IMR-90 (cell line): ENCODE results near the gene SLCO2B1.

Experiments
- NFE2L2 ChIP-seq: fragments of 150-350 bp; IDR thresholded peaks from 2 replicates; pipeline ENCODE4 v1.6.1; 2016; ENCODE audit warnings: low read depth, mild to moderate bottlenecking, low read length
- SMC3 ChIP-seq: fragments of 150-350 bp; IDR thresholded peaks from 2 replicates; pipeline ENCODE4 v1.6.1; 2016; ENCODE audit warnings: low read depth, mild to moderate bottlenecking, antibody characterized with exemption, low read length, moderate library complexity
- TF ChIP-seq, protein P1 (sequence below): conservative IDR thresholded peaks from 2 replicates; pipeline ENCODE4 v1.5.1; 2012; ENCODE audit warnings: mild to moderate bottlenecking, low read depth, low read length, improper control_type of control experiment
- TF ChIP-seq, protein P2 (sequence below): fragments of 150-350 bp; IDR thresholded peaks from 2 replicates; pipeline ENCODE4 v1.6.1; 2017; ENCODE audit warnings: mild to moderate bottlenecking, antibody characterized with exemption, low read length, low read depth

DNA sequence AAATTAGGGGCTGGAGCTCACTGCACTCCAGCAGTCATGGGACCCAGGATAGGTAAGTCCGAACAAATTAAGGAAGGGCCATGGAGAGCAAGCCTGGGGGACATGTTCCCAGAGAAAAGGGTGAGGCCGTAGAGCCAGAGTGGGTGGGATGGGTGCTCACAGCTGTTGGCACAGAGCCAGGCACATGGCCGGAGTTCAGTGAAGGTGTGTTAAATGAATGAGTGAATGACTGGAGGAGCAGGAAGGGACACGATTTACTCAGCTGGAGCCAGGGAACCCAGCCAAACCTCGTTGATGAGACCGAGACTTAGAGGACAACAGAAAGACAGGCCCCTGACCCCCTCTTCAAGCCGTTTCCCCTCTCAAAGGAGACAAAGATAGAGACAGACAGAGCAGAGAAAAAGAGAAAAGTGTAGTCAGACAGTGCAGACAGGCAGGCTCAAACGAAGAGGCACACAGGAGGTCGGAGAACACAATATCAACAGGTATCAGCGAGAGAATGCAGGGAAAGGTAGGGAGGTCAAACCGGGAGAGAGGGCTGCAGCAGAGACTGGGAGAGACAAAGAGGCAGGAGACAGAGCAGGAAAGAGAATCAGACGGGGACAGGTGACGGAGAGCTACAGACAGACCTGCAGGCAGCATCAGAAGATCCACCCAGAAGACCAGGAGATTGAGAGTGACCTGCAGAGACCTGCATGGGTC, 590 bp downstream of the SLCO2B1 start:
- TF ChIP-seq, protein P1, sequence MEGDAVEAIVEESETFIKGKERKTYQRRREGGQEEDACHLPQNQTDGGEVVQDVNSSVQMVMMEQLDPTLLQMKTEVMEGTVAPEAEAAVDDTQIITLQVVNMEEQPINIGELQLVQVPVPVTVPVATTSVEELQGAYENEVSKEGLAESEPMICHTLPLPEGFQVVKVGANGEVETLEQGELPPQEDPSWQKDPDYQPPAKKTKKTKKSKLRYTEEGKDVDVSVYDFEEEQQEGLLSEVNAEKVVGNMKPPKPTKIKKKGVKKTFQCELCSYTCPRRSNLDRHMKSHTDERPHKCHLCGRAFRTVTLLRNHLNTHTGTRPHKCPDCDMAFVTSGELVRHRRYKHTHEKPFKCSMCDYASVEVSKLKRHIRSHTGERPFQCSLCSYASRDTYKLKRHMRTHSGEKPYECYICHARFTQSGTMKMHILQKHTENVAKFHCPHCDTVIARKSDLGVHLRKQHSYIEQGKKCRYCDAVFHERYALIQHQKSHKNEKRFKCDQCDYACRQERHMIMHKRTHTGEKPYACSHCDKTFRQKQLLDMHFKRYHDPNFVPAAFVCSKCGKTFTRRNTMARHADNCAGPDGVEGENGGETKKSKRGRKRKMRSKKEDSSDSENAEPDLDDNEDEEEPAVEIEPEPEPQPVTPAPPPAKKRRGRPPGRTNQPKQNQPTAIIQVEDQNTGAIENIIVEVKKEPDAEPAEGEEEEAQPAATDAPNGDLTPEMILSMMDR: no peak
- TF ChIP-seq, protein P2, sequence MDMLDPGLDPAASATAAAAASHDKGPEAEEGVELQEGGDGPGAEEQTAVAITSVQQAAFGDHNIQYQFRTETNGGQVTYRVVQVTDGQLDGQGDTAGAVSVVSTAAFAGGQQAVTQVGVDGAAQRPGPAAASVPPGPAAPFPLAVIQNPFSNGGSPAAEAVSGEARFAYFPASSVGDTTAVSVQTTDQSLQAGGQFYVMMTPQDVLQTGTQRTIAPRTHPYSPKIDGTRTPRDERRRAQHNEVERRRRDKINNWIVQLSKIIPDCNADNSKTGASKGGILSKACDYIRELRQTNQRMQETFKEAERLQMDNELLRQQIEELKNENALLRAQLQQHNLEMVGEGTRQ: no peak
- TF ChIP-seq SMC3 (no peak), NFE2L2 (no peak)
